Endometrium (tissue), 2 donors: ENCODE measurements around the gene PDK1.

Source experiments
- FAIRE-seq: peaks from 2 replicates; lab custom pipeline; 2012; peaks lifted over from hg19 to GRCh38; lab: Jason Lieb, UNC
- donor health status: control.
- donor health status: control.

PDK1 gene

DNA sequence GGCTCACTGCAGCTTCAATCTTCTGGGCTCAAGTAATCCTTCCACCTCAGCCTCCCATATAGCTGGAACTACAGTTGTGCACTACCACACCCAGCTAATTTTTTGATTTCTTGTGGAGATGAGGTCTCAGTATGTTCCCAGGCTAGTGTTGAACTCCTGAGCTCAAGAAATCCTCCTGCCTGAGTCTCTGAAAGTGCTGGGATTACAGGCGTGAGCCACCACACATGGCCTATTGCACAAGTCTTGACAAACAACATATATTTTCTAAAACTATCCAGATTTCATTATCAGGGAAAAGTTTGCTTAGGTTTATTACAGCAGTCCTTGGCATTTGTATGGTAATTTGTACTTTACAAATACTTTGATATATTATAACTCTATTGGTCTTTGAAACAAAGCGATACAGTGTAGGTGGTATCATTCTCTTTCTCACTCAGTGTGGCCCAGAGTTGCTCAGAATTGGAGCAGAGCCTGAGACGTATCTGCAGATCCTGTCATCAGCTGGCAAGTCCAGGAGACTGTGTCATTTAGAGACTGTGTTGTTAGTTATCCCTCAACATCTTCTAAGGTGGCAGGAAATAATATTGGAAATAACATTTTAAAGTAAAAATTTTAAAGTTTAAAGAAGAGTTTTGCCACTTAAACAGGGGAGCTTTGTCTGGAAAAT is 41.4 kb downstream of the PDK1 start:
- FAIRE-seq, result no peak

DNA sequence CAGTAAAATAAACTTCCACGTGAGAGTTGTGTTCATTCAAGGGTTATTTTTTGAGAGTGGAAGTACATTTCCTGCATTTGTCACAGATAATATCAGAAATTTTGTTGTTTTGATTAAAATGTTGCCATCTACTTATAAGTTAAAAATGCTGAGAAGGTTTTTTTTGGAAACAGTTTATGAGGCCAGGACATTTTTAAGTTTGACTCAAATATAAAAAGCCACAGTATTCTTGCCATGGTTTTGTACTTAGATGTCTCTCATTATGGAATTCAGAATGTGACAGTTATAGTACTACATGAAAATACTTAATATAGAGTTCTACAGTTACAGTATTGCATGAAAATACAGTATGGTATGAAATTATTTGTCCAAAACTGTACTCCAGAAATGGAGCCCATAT is 44.1 kb downstream of the PDK1 start:
- FAIRE-seq, result no peak

DNA sequence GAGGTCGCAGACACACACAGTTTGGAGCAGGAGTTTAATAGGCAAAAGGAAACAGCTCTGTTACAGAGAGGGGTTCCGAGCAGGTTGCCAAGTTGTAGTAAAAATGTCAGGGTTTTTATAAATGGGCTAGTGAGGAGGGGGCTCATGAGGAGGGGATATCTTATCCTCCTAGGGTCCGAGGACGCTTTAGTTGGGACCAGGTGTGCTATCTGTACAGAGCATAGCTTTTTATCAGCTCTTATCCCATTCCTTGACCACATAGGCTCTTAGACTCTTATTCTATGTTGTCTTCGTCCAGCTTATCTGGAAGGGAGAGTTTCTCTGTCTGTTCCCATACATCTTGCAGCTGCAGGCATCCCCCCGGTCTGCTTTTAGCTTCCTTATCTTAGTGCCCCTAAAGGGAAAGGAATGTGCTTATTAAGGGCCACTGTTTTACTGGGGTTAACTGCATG is 44.7 kb downstream of the PDK1 start:
- no peak for FAIRE-seq

DNA sequence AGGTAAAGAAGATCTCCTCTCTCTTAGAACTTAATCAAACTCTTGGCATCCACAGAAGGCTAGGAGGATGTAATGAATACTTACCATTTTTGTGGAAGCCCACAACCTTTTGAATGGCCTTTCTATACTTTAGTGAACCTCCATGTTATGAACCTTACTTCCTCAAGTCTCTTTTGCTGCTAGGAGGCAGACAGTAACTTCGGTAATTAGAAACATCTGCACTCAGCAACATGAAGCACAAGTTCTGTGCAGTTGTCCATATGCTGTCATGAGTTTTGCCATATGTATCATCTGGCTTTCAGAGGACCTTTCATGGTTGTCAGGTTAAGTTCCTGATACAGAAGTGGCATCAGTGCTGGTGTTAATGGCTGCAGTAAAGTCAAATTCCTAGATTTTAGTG is 50.4 kb downstream of the PDK1 start:
- no peak for FAIRE-seq

DNA sequence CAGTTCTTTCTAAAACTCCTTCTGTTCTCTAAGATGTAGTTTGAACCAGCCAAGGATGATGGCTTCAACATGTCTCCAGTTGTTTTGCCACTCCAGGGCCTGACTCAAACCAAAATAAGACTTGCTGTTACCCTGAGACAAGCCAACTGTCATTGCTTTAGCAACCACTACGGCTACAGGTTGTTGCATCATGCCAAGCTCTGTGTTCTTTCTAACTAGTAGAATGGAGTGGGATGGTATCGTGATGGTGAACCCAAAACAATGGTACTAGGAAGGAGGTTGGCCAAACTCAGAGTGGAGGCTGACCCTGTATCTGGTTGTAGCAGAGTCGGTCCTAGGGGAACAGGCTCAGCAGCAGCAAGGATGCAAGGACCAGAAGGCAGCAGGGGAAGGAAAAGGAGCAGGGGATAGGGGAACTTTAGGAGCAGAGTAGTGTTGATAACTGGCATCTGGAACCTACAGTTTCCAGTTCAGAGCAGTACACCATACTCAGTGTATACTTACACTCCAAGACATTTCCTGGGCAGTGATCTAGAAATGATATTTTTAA is 51.6 kb downstream of the PDK1 start:
- FAIRE-seq, result no peak

DNA sequence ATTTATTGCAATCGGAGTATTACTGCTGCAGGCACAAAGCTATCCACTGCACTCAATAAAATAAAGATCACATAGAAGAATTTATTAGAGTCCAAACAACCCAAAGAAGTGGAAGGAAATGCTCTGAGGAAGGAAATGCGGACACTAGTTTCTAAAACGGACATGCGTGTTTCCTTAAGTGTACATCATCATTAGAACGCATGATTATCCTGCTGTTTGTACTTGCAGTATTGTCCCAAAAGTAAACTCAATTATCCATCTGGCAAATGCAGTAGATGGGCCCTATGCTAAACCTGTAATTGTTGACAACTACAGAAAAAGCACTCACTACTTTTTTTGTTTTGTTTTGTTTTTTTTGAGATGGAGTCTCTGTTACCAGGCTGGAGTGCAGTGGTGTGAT is 53.6 kb downstream of the PDK1 start:
- FAIRE-seq, result no peak

DNA sequence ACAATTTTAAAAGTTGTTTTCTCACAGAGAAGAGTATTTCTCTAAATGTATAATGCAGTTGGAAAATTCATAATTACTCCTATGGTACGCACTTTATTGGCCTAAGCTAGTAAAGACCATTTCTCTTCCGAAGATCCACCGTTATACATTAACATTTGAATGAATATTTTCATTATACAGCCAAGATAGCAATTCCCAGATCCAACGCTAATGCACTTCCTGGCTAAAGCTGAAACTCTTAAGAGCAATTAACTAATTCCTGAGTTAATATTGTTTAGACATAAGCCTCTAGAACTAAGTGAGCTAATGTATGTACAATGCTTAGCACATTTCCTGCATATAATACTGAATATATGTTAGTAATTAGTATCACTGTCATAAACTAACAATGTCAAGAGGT is 56.2 kb downstream of the PDK1 start:
- FAIRE-seq, result no peak

DNA sequence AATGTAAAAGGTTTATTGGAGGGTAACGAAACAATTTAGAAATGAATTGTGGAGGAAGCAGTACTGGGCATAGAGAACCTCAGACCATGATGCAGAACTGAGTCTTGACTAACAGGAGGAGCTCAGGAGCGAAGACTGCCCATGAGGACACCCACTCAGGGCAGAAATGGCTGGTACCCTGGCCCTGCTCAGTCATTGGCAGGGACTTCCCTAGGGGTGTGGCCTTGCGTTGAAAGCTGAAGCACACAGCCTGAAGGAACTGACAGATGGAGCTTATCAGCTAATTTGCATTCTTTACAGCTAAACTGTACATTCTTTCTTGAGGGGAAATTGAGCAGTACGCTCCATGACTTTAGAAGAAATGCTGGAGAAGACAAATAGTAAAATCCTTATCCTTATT is 57.1 kb downstream of the PDK1 start:
- no peak for FAIRE-seq

DNA sequence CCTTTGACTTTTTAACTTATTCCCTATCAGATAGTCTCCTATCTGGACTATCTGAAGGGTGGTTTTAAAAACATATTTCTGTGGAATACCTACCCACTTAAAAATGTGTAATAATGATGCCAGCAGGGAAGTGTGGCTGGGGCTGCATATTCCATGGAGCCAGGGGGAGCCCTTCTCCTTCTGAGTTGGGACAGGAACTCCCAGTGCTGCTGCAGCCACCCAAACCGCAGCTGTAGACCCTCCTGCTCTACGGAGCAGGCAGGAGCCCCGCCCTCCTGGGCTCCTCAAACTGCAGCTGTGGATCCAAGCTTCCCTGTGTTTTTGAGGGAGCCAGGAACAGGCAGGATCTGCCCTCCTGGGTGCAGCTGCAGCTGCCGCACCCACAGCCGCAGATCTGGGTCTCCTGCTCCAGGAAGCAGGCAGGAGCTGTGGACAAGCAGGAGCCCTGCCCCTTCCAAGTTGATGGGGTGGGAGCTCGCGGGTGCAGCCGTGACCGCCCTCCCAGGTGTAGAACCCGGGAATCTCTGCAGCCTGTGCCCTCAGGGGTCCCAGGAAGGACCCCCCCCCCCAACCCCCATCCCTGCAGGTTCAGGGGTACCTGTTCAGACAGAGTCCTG is 57.8 kb downstream of the PDK1 start:
- no peak for FAIRE-seq

DNA sequence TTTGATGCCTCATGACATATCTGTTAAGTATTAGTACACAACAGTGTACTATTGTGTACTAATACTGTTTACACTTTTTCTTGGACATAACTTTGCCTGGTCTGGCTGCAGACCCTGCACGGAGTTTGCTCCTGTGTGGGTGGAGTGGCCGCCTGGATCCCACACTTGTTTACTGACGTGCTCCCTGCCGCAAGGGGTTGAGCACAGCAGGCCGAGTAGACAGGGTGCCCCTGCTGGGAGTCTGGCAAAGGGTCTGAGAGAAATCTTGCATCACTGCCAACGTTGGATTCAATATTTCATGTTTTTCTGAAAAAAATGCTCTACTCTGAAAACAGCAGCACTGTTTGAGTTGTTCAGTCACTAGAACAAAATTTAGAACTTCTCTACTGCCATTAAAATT is 59.0 kb downstream of the PDK1 start:
- no peak for FAIRE-seq

DNA sequence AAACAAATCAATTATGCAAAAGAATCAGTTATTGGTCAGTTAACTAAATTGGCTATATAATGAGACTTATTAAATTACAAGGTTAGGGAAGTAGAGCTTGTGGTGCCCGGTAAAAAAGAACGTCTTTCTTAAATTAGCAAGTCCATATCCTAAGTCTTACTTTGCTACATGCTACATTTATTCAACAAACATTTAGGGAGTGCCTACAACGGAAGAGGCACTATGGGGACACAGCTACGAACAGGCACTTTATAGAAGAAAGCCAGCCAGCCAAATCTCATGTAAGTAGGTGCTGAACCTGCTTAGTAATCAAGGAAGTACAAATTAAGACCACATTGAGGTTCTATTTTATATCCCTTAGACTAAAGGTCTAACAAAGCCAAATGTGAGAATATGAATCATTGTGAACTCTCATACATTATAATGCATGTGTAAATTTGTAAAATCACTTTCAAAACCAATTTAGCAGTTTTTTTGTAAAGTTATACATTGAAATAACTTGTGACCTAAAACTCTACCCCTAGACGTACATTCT is 59.9 kb downstream of the PDK1 start:
- no peak for FAIRE-seq

DNA sequence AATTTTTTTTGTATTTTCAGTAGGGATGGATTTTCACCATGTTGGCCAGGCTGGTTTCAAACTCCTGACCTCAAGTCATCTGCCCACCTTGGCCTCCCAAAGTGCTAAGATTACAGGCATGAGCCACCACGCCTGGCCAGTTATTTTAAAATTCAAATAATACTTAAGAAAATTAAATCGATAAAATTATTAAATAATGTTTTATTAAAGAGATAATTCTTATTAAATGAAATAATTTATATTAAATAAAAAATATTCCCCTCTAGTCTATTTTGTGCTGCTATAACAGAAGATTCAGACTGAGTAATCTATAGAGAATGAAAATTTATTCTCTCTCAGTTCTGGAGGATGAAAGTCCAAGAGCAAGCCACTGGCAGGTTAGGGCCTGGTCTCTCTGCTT is 61.2 kb downstream of the PDK1 start:
- no peak for FAIRE-seq

DNA sequence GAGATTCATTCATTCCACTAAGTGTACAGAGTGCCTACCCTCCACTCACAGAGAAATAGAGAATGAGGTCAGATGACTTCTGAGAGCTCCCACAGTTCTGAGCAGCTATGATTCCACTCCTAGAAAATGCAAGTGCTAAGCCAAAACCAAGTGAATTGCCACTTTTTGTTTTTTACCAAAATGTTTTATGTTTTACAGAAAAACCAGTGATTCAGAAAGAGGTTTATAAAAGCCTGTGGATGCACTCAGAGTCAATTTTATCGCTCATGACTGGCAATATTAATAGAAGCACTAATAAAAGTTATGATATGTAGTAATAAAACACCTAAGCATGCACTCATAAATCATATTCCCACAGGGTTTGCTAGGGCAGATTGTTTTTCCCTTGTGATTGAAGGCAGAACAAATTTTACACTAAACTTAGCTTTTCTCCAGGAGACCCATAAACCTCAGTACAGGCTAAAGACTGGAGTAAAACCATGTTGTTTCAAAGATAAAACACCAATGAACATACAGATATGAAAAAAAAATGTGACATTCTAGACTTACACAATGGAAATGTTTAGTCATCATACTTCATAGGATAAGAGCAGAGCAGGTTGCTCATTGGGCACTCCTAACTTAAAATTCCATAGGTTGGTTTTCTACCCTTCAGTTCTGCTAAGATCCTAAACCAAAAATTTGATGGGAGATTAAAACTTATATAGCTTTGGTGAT is 67.5 kb downstream of the PDK1 start:
- FAIRE-seq, result peak; percentile 41

DNA sequence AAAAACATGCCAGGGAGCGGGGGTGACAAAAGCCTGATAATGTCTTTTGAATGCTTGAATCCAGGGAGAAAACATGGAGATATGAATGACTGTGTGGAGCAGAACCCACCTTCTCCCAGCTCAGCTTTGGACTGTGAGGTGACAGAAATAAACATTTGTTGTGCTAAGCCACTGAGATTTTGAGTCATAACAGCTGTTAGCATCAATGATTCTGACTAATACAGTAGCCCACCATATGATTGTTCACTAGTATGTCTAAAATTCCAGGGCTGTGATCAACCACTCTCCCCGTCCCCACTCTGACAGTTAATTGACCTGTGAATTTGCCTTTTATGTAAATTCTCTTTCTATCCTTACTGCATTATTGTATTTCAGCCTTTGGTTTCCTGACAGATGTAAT is 69.1 kb downstream of the PDK1 start:
- no peak for FAIRE-seq

DNA sequence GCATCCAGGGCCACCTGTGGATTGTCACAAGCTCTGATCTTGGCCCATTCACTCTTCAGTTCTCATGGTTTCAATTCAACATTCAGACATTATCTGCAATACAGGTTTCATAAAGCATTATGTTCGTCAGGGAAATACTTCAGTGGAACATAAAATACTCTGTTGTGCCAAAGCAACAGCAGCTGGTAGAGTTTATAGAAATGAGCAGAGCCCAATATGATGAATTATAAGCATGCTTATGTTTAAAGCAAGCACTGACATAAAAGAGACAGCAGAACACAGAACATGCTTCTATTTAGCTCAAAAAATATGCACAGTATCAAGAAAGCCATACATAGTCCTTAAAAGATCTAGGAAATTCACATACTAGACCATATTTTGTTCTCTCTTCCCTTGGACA is 71.3 kb downstream of the PDK1 start:
- no peak for FAIRE-seq

DNA sequence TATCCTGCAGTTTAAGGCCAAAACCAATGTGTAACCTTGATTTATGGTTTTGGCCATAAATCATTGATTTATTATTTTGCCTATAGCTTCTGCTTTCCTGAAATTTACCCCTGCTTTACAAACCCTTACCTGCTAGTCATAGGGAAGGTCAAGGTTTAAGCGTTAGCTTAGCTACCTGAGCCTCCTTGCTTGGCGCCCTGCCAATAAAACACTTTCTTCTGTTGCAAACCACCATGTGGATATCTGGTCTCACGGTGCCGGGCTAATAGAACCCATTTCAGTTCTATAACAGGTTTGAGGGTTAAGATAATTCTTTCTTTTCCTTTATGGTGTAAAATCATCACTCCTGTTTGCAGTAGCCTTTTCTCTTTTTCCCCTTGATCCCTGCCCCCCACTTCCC is 72.2 kb downstream of the PDK1 start:
- no peak for FAIRE-seq

DNA sequence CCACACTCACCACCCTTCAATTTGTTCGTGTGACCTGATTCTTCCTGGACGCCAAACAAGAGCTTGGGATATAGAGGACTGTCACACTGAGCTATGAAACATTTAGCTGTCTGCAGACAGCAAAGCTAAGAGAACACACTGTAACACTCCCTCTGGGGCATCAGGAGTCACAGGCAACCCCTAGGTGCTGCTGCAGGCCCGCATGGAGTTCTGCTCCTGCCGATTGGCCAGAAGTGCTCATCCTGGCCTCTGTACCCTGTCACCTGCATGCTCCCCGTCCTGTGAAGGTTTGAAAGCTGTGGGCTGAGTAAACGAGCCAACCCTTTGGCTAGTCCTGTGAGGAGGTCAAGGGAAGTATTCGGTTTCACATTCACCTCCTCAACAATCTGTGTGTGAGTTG is 73.7 kb downstream of the PDK1 start:
- FAIRE-seq, result no peak

DNA sequence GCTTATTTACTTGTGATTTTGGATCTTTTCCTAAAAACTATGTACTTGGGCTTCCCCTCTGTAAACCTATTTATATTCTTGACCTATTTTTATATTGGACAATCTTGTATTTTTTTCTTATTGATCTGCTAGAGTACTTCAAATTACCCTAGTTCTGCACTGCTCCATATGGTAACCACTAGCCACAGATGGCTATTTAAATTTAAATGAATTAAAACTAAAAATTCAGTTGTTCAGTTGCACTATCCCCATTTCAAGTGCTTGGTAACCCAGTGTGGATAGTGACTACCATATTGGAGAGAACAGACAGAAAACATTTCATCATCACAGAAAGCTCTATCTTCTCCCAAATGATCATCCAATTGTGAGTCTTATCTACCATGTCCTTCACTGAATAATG is 74.3 kb downstream of the PDK1 start:
- FAIRE-seq, result no peak

DNA sequence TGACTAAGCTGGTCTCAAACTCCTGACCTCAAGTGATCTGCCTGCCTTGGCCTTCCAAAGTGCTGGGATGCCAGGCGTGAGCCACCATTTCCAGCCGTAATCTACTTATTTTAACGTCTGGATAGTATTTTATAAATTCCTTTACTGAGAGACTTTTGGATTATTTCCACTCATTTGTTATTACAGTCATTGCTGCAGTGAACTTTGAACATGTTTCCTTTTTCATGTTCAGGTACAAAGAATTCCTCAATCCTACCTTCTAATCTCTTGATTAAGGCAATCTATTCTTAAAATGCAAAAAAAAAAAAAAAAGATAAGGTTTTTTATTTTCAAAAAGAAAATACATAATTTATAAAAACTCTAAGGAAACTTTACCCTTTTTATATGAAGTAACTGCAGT is 78.6 kb downstream of the PDK1 start:
- FAIRE-seq, result no peak

DNA sequence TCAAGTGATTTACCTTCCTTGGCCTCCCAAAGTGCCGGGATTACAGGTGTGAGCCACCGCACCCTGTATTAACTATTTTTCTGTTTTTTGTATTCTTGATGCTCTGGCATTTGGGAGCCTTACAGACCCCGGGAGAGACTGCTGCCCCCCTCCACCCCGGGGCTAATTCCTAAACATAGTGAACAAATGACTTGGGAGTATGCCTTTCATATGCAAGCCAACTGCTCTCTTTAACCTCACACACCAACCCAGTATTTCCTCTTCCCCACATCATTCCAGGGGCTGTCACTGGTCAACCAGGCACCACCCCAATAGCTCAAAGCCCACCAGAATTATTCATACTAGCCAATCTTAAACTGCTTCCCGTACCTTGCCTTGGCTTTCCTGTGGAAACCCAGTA is 79.7 kb downstream of the PDK1 start:
- no peak for FAIRE-seq

DNA sequence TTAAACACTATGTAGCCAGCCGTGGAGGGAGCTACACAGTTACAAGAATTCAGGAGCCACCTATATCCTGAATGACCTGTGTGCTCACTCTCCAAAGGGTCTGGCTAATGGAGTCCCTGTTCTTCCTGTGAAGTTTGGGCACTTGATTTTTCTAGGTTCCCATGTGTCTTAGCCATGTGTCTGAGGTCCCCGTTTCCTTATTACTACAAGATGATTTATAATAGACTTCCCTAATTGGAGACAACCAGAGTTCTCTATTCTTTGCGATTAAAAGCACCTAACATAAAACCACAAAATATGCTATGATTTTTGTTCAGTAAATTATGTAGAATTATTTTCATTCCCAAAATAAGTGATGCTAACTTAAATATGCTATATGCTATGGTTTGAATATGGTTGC is 83.4 kb downstream of the PDK1 start:
- no peak for FAIRE-seq

DNA sequence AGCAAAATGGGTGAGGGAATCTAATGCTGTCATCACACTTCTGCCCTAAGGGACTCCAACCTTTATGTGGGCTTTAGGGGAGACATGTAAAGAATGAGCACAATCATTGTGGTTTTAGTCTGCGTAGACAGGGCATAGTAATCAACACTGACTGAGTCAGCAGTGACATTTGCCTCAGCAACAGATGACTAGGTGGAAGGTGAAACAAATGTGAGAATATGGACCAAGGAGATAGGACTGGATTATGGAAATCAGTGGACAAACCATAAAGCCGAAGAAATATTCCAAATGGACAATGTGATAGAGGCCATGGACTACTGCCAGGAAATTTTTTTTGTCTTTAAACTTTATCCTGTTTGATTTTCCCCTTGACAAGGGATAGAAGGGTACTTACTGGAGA is 83.9 kb downstream of the PDK1 start:
- no peak for FAIRE-seq

DNA sequence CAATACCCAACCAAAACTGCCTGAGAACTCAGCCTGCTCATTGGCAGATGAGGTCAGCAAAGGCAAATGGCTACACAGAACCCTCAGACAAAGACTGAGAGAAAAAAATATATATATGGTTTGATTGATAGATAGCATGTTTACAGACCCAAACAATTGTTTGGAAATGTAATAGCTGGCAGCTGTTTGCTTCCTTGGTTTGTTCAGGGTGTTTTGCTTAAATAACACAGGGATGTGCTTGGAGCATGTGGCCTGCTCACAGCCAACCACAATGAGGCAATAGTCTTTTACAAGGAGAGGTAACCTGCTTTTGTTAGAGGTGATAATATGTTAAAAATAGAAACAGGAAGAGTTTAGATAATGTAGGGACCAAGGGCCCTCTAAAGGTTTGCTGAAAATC is 84.5 kb downstream of the PDK1 start:
- FAIRE-seq, result no peak
